Suprapubic skin (tissue), 4 donors: ENCODE measurements around the gene GLCE. TPM values are rescaled to one million over a fixed set of nuclear protein-coding genes. Genes with fewer than 3 reads are reported as not detected.
"Not testable (repeated sequence)": the region's sequence is repeated elsewhere in the genome, so short reads cannot be mapped to it uniquely, and the experiment has no call there.

Source experiments
- DNase-seq, 2 donors: peaks; one replicate each; pipeline ENCODE4 v3.0.0-alpha.2; 2019; ENCODE audit warnings: low spot score in 2 of 2
- H3K27ac ChIP-seq: fragments of 200-600 bp; sonication (generic); one replicate; pipeline ENCODE4 v1.5.1; 2019
- H3K27me3 ChIP-seq: fragments of 200-600 bp; sonication (generic); one replicate; pipeline ENCODE4 v1.5.1; 2019
- H3K36me3 ChIP-seq: fragments of 200-600 bp; sonication (generic); one replicate; pipeline ENCODE4 v1.5.1; 2019
- H3K4me1 ChIP-seq: fragments of 200-600 bp; sonication (generic); one replicate; pipeline ENCODE4 v1.5.1; 2019
- H3K4me3 ChIP-seq: fragments of 200-600 bp; sonication (generic); one replicate; pipeline ENCODE4 v1.5.1; 2019; ENCODE audit warnings: mild to moderate bottlenecking
- H3K9me3 ChIP-seq: fragments of 200-600 bp; sonication (generic); one replicate; pipeline ENCODE4 v1.5.1; 2019
- CTCF ChIP-seq, 2 donors: fragments of 200-600 bp in 1 of 2; fragments of 450-650 bp in 1 of 2; sonication (generic) in 1 of 2; IDR thresholded peaks; one replicate each; pipeline ENCODE4 v1.5.1; 2016 to 2019; ENCODE audit warnings: antibody characterized with exemption in 2 of 2, mild to moderate bottlenecking in 1 of 2, moderate library complexity in 1 of 2
- EP300 ChIP-seq: sonication (generic); formaldehyde crosslinking; IDR thresholded peaks from one replicate; pipeline ENCODE4 v1.6.1; 2017; ENCODE audit warnings: antibody characterized with exemption
- POLR2A ChIP-seq, 2 donors: fragments of 450-650 bp; IDR thresholded peaks; one replicate each; pipeline ENCODE4 v1.6.1; 2017; ENCODE audit warnings: antibody characterized with exemption in 2 of 2, mild to moderate bottlenecking in 2 of 2, moderate library complexity in 2 of 2
- POLR2AphosphoS5 ChIP-seq, 3 donors: sonication (generic); formaldehyde crosslinking; IDR thresholded peaks; one replicate each; pipeline ENCODE4 v1.6.1; 2017; ENCODE audit warnings: antibody characterized with exemption in 3 of 3
- WGBS: methylation state at CpG from one replicate; pipeline ENCODE4 v1.1.5; 2018; 5-methylcytosine and 5-hydroxymethylcytosine counted together
- total RNA-seq, 4 donors: library from RNA; depleted of rRNA; stranded (reverse); fragments of >200 nt; gene quantifications; one replicate each; pipeline ENCODE4 v1.1.0, GENCODE V29; 2016

GLCE gene
- total RNA-seq, 4 donors from 2014 or later = 16.1 to 18.9 (median 16.9) TPM

GRCh38 chr15:69149803-69150202, 10.6 kb upstream of the GLCE start:
- TF ChIP-seq CTCF (IDR thresholded peaks at IDR 0.05) (no peak), POLR2AphosphoS5 (IDR thresholded peaks at IDR 0.05) (no peak), EP300 (no peak), POLR2A (IDR thresholded peaks at IDR 0.05) (no peak)
- Histone ChIP-seq H3K4me1 (no peaks in the 10 kb centered on the region), H3K27me3 (peaks cover 18% of the 10 kb centered on the region), H3K36me3 (no peaks in the 10 kb centered on the region), H3K9me3 (no peaks in the 10 kb centered on the region), H3K4me3 (no peak overlapping the region), H3K27ac (no peak overlapping the region)
- DNase-seq = no peak
- 95% methylated on average over 2 of the region's 2 CpGs for WGBS

DNA sequence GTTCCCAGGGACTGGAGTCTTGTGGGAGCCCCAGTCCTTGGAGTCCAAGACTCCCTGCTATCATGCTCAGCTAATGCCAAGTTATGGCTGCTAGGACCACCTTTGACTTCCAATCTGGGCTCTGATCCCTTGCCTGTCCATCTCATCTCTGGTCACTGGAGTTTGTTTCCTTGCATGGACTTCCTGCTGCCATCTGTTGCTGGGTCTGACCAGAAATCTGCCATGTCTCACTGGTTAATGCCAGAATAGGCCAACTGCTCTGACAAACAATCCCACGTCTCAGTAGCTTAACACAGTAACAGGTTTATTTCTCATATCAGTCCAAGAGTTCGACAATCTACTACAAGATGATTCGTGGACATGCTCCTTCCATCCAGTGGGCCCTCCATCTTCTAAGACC, 10.1 kb upstream of the GLCE start:
- Histone ChIP-seq H3K4me3 (no peak overlapping the region), H3K27ac (no peak overlapping the region), H3K36me3 (no peaks in the 10 kb centered on the region), H3K27me3 (peaks cover 18% of the 10 kb centered on the region), H3K4me1 (no peaks in the 10 kb centered on the region), H3K9me3 (no peaks in the 10 kb centered on the region)
- WGBS = 90% methylated on average over 3 of the region's 3 CpGs
- DNase-seq = no peak
- TF ChIP-seq POLR2A (IDR thresholded peaks at IDR 0.05) (no peak), EP300 (no peak), POLR2AphosphoS5 (IDR thresholded peaks at IDR 0.05) (no peak), CTCF (IDR thresholded peaks at IDR 0.05) (no peak)

- TF ChIP-seq EP300 (no peak), POLR2A (IDR thresholded peaks at IDR 0.05) (no peak), POLR2AphosphoS5 (IDR thresholded peaks at IDR 0.05) (no peak), CTCF (IDR thresholded peaks at IDR 0.05) (no peak)
- H3K4me1 ChIP-seq = no peaks in the 10 kb centered on the region
- H3K4me3 ChIP-seq = no peak overlapping the region
- no peak for DNase-seq
- H3K9me3 ChIP-seq = no peaks in the 10 kb centered on the region
- H3K36me3 ChIP-seq = no peaks in the 10 kb centered on the region
- H3K27ac ChIP-seq = no peak overlapping the region
- WGBS = 90% methylated on average over 2 of the region's 2 CpGs
- H3K27me3 ChIP-seq = peaks cover 18% of the 10 kb centered on the region
Observed at GRCh38 chr15:69150841-69151240, 9.6 kb upstream of the GLCE start.

DNA sequence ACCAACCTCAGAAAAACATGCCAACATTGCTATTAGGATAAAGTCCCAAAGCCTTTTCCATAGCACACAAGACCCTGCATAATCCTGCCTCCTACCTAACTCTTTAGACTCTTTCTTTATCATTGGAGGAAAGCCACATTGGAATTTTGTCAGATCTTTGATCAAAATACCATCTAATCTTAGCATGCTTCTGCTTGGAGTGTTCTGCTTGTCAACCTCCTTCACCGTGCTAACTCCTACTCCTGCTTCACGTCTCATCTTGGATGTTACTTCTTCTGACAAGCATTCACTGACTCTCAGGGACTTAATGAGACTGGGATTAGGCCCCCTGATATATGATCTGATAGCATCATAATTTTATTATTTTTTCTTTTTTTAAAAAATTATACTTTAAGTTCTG, 7.4 kb upstream of the GLCE start:
- no peaks in the 10 kb centered on the region for H3K4me1 ChIP-seq
- 65% methylated on average over 2 of the region's 2 CpGs for WGBS
- DNase-seq = no peak
- peaks cover 9% of the 10 kb centered on the region for H3K27me3 ChIP-seq
- no peaks in the 10 kb centered on the region for H3K36me3 ChIP-seq
- no peak overlapping the region for H3K27ac ChIP-seq
- TF ChIP-seq CTCF (IDR thresholded peaks at IDR 0.05) (no peak), EP300 (no peak), POLR2A (IDR thresholded peaks at IDR 0.05) (no peak), POLR2AphosphoS5 (IDR thresholded peaks at IDR 0.05) (no peak)
- no peaks in the 10 kb centered on the region for H3K9me3 ChIP-seq
- no peak overlapping the region for H3K4me3 ChIP-seq

DNA sequence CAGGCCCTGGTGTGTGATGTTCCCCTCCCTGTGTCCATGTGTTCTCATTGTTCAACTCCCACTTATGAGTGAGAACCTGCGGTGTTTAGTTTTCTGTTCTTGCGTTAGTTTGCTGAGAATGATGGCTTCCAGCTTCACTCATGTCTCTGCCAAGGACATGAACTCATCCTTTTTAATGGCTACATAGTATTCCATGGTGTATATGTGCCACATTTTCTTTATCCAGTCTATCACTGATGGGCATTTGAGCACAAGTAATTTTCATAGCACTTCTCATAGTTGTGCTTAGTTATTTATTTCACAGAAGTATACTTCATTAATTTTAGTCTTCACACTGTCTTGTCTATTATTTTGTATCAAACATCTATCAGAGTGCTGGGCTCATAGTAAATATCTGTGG, 6.8 kb upstream of the GLCE start:
- not testable (repeated sequence) for H3K27ac ChIP-seq, DNase-seq, H3K4me1 ChIP-seq, H3K4me3 ChIP-seq, H3K36me3 ChIP-seq, H3K27me3 ChIP-seq, H3K9me3 ChIP-seq
- 92% methylated on average over 2 of the region's 2 CpGs for WGBS

- DNase-seq = no peak
- Histone ChIP-seq H3K4me3 (no peak overlapping the region), H3K4me1 (no peaks in the 10 kb centered on the region), H3K36me3 (no peaks in the 10 kb centered on the region), H3K9me3 (no peaks in the 10 kb centered on the region), H3K27ac (no peak overlapping the region), H3K27me3 (peaks cover 9% of the 10 kb centered on the region)
- TF ChIP-seq POLR2A (IDR thresholded peaks at IDR 0.05) (no peak), CTCF (IDR thresholded peaks at IDR 0.05) (no peak), POLR2AphosphoS5 (IDR thresholded peaks at IDR 0.05) (no peak), EP300 (no peak)
Observed at GRCh38 chr15:69154078-69154477, 6.4 kb upstream of the GLCE start.
